ENCODE data around the gene HNRNPUL2. TPM values are rescaled to one million over a fixed set of nuclear protein-coding genes. Genes with fewer than 3 reads are reported as not detected.
A peak's percentile ranks its signal among the peaks of the same experiment; 100 is the strongest.

The HNRNPUL2 gene
- total and polyA plus RNA-seq, 2 of the 4 experiments (the other 2 are of a cell fraction): 3.9 to 30.2 TPM

DNA sequence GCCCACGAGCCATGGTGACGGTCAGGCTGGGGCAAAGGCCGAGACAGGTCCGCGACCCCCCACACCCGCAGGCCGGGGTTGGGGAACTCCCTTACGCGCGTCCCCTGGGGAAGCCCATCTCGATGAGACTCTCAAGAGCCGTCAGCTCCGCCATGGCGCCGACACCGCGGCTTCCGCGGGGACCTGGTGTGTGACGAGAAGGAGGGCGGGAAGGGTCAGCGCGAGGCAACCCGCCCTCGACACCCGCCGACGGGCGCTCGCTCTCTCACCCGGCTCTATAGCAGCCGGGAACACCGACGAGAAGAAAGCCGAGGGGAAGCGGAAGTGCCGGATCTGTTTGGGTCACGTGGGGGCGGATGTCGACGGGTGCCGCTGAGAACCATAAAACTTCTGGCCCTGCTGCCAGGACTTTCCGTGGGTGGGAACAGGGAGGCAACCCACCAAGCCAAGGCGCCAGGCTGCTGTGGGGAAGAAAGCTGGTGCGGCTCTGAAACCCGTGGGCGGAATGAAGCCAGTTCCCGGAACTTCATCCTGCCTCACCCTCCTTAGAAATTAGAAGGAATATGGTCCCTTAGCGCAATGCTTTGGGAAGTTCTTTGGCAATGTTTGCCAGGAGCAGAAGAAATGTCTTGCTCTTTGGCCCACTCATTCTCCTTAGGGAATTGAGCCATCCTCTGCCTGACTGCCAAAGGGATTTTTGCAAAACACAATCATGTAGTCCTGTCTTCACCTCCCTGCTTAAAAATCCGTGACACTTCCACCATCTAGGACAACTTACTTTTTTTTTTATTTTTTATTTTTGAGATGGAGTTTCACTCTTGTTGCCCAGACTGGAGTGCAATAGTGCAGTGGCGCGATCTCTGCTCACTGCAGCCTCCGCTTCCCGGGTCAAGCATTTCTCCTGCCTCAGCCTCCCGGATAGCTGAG is 48.2 kb downstream of the HNRNPUL2 start, which contains the start of gene UBXN1:
Gene UBXN1 (minus strand): TSS at position 304 of the 927 bp plus-strand sequence. CDS start 150 bp downstream, at position 154.
- Histone ChIP-seq H3K9me1 (ENCODE audit: insufficient read depth, low read length) (peaks cover 4% of the 10 kb centered on the region; the same call in 1 of the 2 replicates), H3K27me3 (ENCODE audit: control insufficient read depth, insufficient read depth, low read length) (no peaks in the 10 kb centered on the region), H3K4me3 (ENCODE audit: insufficient read depth, low read depth, low read length) (peak within 1 kb of the TSS; percentile 94), H4K20me1 (ENCODE audit: insufficient read depth, low read length) (no peaks in the 10 kb centered on the region), H3K4me2 (ENCODE audit: low read depth, low read length) (peak within 1 kb of the TSS; percentile 99), H3K23ac (ENCODE audit: low read depth, low read length) (peak within 1 kb of the TSS; percentile 84), H3K4ac (ENCODE audit: low read depth, low read length) (peak within 1 kb of the TSS; percentile 85), H2AK9ac (replicated peaks; ENCODE audit: low read depth, low read length, poor library complexity) (peak within 1 kb of the TSS; percentile 98), H2BK120ac (ENCODE audit: low read depth, low read length) (peak within 1 kb of the TSS; percentile 70), H3K18ac (ENCODE audit: low read depth, low read length) (peak within 1 kb of the TSS; percentile 87), H4K8ac (ENCODE audit: low read depth in 2 of 2, low read length in 2 of 2) (peak within 1 kb of the TSS; percentile 97 to 98), H3K4me1 (ENCODE audit: control insufficient read depth, insufficient read depth, low read length) (peaks cover 8% of the 10 kb centered on the region), H3K14ac (replicated peaks; ENCODE audit: low read depth, low read length) (peak within 1 kb of the TSS; percentile 90), H3K36me3 (ENCODE audit: control insufficient read depth, insufficient read depth, low read length) (peaks cover 15% of the 10 kb centered on the region), H2BK15ac (ENCODE audit: low read depth, low read length) (peak within 1 kb of the TSS; percentile 83; the same call in 1 of the 3 replicates), H2BK20ac (ENCODE audit: low read depth, low read length) (peak within 1 kb of the TSS; percentile 44), H2AK5ac (ENCODE audit: low read depth, low read length) (peak within 1 kb of the TSS; percentile 76), H4K91ac (ENCODE audit: insufficient read depth, low read depth, low read length) (peak within 1 kb of the TSS; percentile 92), H2AFZ (replicated peaks; ENCODE audit: low read length, poor library complexity) (peak within 1 kb of the TSS; percentile 97), H3K56ac (ENCODE audit: extremely low read depth, insufficient read depth, low read length) (peak within 1 kb of the TSS; percentile 86), H2BK5ac (ENCODE audit: low read depth, low read length, poor library complexity, severe bottlenecking) (peak within 1 kb of the TSS; percentile 86), H3K79me1 (ENCODE audit: low read depth in 1 of 2, low read length in 2 of 2) (peaks cover 5 to 24% of the 10 kb centered on the region in 2 experiments; a peak in 3 of 4 replicates), H3K9me3 (ENCODE audit: control insufficient read depth, insufficient read depth, low read length) (no peaks in the 10 kb centered on the region), H3K9ac (ENCODE audit: low read depth, low read length) (peak within 1 kb of the TSS; percentile 96), H3K27ac (ENCODE audit: insufficient read depth, low read length) (peak within 1 kb of the TSS; percentile 96), H4K5ac (ENCODE audit: low read depth, low read length) (peak within 1 kb of the TSS; percentile 99)
- in situ Hi-C loops (cut with MboI; ENCODE audit: low sequenced_read_pairs) (no loop called here), intact Hi-C loops (cut with micrococcal nuclease) (loop anchor here (1.0 kb wide), 1 partner anchor 8 kb away; the partner anchor contains the start of gene UQCC3), dilution Hi-C loops (cut with HindIII; ENCODE audit: low sequenced_read_pairs, unreplicated experiment) (no loop called here)
- DNase-seq (peak; percentile 83), ATAC-seq (ENCODE audit: low read depth) (peak; percentile 73)
- ChIA-PET POLR2A (ENCODE audit: unreplicated experiment) (interaction anchor here (1.5 kb wide), 1 partner anchor 14 kb away, joined by 10 read pairs; the partner anchor contains the start of genes C11orf98 and CSKMT), CTCF (interaction anchor here (0.7 to 1.4 kb wide), 2 partner anchors 10 to 85 kb away, joined by 3 to 5 read pairs; partner anchors contain the start of gene LRRN4CL)
- TF ChIP-seq MAZ (IDR thresholded peaks at IDR 0.05; ENCODE audit: borderline replicate concordance, low read depth, low read length): no peak
- peak; percentile 13; the same call in 1 of the 2 replicates for TF ChIP-seq CEBPB (IDR thresholded peaks at IDR 0.05; ENCODE audit: low read depth, low read length)
- peak; percentile 80 for TF ChIP-seq POLR2A (IDR thresholded peaks at IDR 0.05; ENCODE audit: low read depth, low read length)
- TF ChIP-seq, protein P1, sequence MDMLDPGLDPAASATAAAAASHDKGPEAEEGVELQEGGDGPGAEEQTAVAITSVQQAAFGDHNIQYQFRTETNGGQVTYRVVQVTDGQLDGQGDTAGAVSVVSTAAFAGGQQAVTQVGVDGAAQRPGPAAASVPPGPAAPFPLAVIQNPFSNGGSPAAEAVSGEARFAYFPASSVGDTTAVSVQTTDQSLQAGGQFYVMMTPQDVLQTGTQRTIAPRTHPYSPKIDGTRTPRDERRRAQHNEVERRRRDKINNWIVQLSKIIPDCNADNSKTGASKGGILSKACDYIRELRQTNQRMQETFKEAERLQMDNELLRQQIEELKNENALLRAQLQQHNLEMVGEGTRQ (IDR thresholded peaks at IDR 0.05; ENCODE audit: low read depth, low read length): peak; percentile 98
- TF ChIP-seq BHLHE40 (IDR thresholded peaks at IDR 0.05; ENCODE audit: low read depth, low read length): peak; percentile 55; the same call in 1 of the 2 replicates
- no peak for TF ChIP-seq RFX5 (IDR thresholded peaks at IDR 0.05; ENCODE audit: low read depth, low read length)
- no TSS peak for BruUV-seq (replicated peaks)
- 0% methylated on average over 1 of the region's 55 CpGs; no CpG with 5 or more reads in 1 of the 2 experiments for WGBS, 2 experiments (ENCODE audit: extremely low coverage in 2 of 2, insufficient read length in 1 of 2)

Measured in IMR-90 (cell line).